HepG2 (cell line): ENCODE results near the gene MRPS5. TPM values are rescaled to one million over a fixed set of nuclear protein-coding genes. Genes with fewer than 3 reads are reported as not detected.

Experiments used
- AHR ChIP-seq: IDR thresholded peaks from 2 replicates; pipeline ENCODE4 v1.6.1; 2018; ENCODE audit warnings: missing genetic modification reagents, missing compliant biosample characterization
- CENPX ChIP-seq: sonication (generic); formaldehyde crosslinking; IDR thresholded peaks from 2 replicates; pipeline ENCODE4 v1.9.0; 2021; ENCODE audit warnings: mild to moderate bottlenecking, missing genetic modification reagents, moderate library complexity
- GFI1 ChIP-seq: sonication (generic); formaldehyde crosslinking; IDR thresholded peaks from 2 replicates; pipeline ENCODE4 v1.5.0; 2020; ENCODE audit warnings: missing genetic modification reagents, mild to moderate bottlenecking, borderline replicate concordance
- GLI4 ChIP-seq: sonication (generic); formaldehyde crosslinking; IDR thresholded peaks from 2 replicates; pipeline ENCODE4 v1.5.1; 2020; ENCODE audit warnings: missing genetic modification reagents, mild to moderate bottlenecking, moderate library complexity, borderline replicate concordance
- GZF1 ChIP-seq: sonication (generic); formaldehyde crosslinking; IDR thresholded peaks from 2 replicates; pipeline ENCODE4 v1.5.1; 2020; ENCODE audit warnings: mild to moderate bottlenecking, missing genetic modification reagents
- KMT2A ChIP-seq: sonication (generic); formaldehyde crosslinking; IDR thresholded peaks from 2 replicates; pipeline ENCODE4 v1.4.0; 2020; ENCODE audit warnings: missing genetic modification reagents
- NCOA1 ChIP-seq: sonication (generic); formaldehyde crosslinking; IDR thresholded peaks from 2 replicates; pipeline ENCODE4 v1.9.0; 2021; ENCODE audit warnings: missing genetic modification reagents
- POLR2AphosphoS2 ChIP-seq: IDR thresholded peaks from 2 replicates; pipeline ENCODE4 v1.6.1; 2011; ENCODE audit warnings: low read depth, low read length, improper control_type of control experiment
- RFX5 ChIP-seq: IDR thresholded peaks from 2 replicates; pipeline ENCODE4 v1.6.1; 2011; ENCODE audit warnings: low read depth, low read length, improper control_type of control experiment
- RFXAP ChIP-seq: sonication (generic); formaldehyde crosslinking; IDR thresholded peaks from 2 replicates; pipeline ENCODE4 v1.4.0; 2020; ENCODE audit warnings: missing genetic modification reagents, borderline replicate concordance
- SMAD1 ChIP-seq: sonication (generic); formaldehyde crosslinking; IDR thresholded peaks from 2 replicates; pipeline ENCODE4 v1.4.0; 2020; ENCODE audit warnings: missing genetic modification reagents, low read depth, mild to moderate bottlenecking, borderline replicate concordance
- SP1 ChIP-seq, 2 experiments: fragments of 450-650 bp in 1 of 2; sonication (generic) in 1 of 2; formaldehyde crosslinking in 1 of 2; IDR thresholded peaks; 2 replicates each; pipeline versions ENCODE4 v1.4.0 to v1.6.1; 2016 to 2020; ENCODE audit warnings: missing genetic modification reagents in 1 of 2
- ZFP36 ChIP-seq: fragments of 150-350 bp; IDR thresholded peaks from 2 replicates; pipeline ENCODE4 v1.6.1; 2018; ENCODE audit warnings: borderline replicate concordance, low read length, low read depth; ENCODE audit not compliant: partially characterized antibody
- ZFYVE20 ChIP-seq: sonication (generic); formaldehyde crosslinking; IDR thresholded peaks from 2 replicates; pipeline ENCODE4 v1.8.0; 2023; ENCODE audit warnings: low read depth, mild to moderate bottlenecking, moderate library complexity, missing genetic modification reagents, borderline replicate concordance
- ZNF484 ChIP-seq: sonication (generic); formaldehyde crosslinking; IDR thresholded peaks from 2 replicates; pipeline ENCODE4 v1.5.1; 2020; ENCODE audit warnings: mild to moderate bottlenecking, low read depth, missing genetic modification reagents, borderline replicate concordance
- ZNF530 ChIP-seq: sonication (generic); formaldehyde crosslinking; IDR thresholded peaks from 2 replicates; pipeline ENCODE4 v1.5.0; 2020; ENCODE audit warnings: low read depth, mild to moderate bottlenecking, missing genetic modification reagents
- ZNF672 ChIP-seq: sonication (generic); formaldehyde crosslinking; IDR thresholded peaks from 2 replicates; pipeline ENCODE4 v1.8.1; 2022; ENCODE audit warnings: missing genetic modification reagents
- ZNF747 ChIP-seq: sonication (generic); formaldehyde crosslinking; IDR thresholded peaks from 2 replicates; pipeline ENCODE4 v1.8.1; 2023; ENCODE audit warnings: missing genetic modification reagents, mild to moderate bottlenecking, borderline replicate concordance
- ZNF782 ChIP-seq: sonication (generic); formaldehyde crosslinking; IDR thresholded peaks from 2 replicates; pipeline ENCODE4 v1.4.0; 2020; ENCODE audit warnings: missing genetic modification reagents, mild to moderate bottlenecking, borderline replicate concordance
- ZNF788 ChIP-seq: sonication (generic); formaldehyde crosslinking; IDR thresholded peaks from 2 replicates; pipeline ENCODE4 v1.5.0; 2020; ENCODE audit warnings: mild to moderate bottlenecking, missing genetic modification reagents, borderline replicate concordance
- ZNF83 ChIP-seq: sonication (generic); formaldehyde crosslinking; IDR thresholded peaks from 2 replicates; pipeline ENCODE4 v1.4.0; 2020; ENCODE audit warnings: missing genetic modification reagents, mild to moderate bottlenecking, borderline replicate concordance
- ZSCAN21 ChIP-seq: sonication (generic); formaldehyde crosslinking; IDR thresholded peaks from 2 replicates; pipeline ENCODE4 v1.8.0; 2022; ENCODE audit warnings: mild to moderate bottlenecking, missing genetic modification reagents, moderate library complexity, borderline replicate concordance
- polyA plus RNA-seq, 8 experiments: library from polyadenylated mRNA; depleted of rRNA in 3 of 8; stranded (reverse) in 7 of 8; unstranded in 1 of 8; fragments of >200 nt; fragmentation: Illumina TruSeq in 4 of 8; extraction: Trizol in 4 of 8; gene quantifications; 2 replicates each; pipeline versions ENCODE4 v1.2.1 to v1.2.3, GENCODE V29; 2011 to 2016; ENCODE audit warnings: low read depth in 4 of 8, missing spikeins in 1 of 8, mixed read lengths in 1 of 8; ENCODE audit not compliant: insufficient read depth in 1 of 8
- total RNA-seq, 5 experiments: library from RNA; depleted of rRNA; stranded (reverse); fragments of >200 nt; fragmentation: Illumina TruSeq; extraction: Trizol; gene quantifications; 2 replicates each; pipeline ENCODE4 v1.2.3, GENCODE V29; 2016; ENCODE audit warnings: low read depth in 1 of 5
- TF ChIP-seq, protein P1 (sequence below): sonication (generic); formaldehyde crosslinking; IDR thresholded peaks from 2 replicates; pipeline ENCODE4 v1.4.0; 2020; ENCODE audit warnings: missing genetic modification reagents
- TF ChIP-seq, protein P2 (sequence below): sonication (generic); formaldehyde crosslinking; IDR thresholded peaks from 2 replicates; pipeline ENCODE4 v1.4.0; 2020; ENCODE audit warnings: mild to moderate bottlenecking, missing genetic modification reagents
- TF ChIP-seq, protein P3 (sequence below): sonication (generic); formaldehyde crosslinking; IDR thresholded peaks from 2 replicates; pipeline ENCODE4 v1.4.0; 2020; ENCODE audit warnings: missing genetic modification reagents
- TF ChIP-seq, protein P4 (sequence below): sonication (generic); formaldehyde crosslinking; IDR thresholded peaks from 2 replicates; pipeline ENCODE4 v1.8.1; 2023; ENCODE audit warnings: mild to moderate bottlenecking, missing genetic modification reagents, borderline replicate concordance

Gene MRPS5
- total and polyA plus RNA-seq, 2 of the 13 experiments (the other 11 are each of a cell fraction or from before 2014, with no cell fraction given) = 98.8 to 134 TPM

DNA sequence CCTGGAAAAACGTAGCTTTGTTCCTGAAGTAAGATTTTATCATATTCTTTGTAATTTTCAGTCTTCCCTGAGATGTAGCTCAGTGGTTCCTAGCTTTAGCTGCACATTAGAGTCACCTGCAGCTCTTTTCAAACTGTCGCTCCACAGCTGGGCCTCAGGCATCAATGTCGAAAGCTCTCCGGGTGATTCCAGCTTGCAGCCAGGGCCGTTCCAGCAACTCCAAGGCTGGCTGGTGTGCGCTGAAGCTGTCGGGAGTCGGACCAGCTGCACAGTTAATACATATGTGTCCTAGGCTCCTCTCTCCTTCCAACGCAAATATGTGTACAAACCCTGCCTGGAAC, 43.4 kb upstream of the MRPS5 start (continued):
- TF ChIP-seq, protein P1, sequence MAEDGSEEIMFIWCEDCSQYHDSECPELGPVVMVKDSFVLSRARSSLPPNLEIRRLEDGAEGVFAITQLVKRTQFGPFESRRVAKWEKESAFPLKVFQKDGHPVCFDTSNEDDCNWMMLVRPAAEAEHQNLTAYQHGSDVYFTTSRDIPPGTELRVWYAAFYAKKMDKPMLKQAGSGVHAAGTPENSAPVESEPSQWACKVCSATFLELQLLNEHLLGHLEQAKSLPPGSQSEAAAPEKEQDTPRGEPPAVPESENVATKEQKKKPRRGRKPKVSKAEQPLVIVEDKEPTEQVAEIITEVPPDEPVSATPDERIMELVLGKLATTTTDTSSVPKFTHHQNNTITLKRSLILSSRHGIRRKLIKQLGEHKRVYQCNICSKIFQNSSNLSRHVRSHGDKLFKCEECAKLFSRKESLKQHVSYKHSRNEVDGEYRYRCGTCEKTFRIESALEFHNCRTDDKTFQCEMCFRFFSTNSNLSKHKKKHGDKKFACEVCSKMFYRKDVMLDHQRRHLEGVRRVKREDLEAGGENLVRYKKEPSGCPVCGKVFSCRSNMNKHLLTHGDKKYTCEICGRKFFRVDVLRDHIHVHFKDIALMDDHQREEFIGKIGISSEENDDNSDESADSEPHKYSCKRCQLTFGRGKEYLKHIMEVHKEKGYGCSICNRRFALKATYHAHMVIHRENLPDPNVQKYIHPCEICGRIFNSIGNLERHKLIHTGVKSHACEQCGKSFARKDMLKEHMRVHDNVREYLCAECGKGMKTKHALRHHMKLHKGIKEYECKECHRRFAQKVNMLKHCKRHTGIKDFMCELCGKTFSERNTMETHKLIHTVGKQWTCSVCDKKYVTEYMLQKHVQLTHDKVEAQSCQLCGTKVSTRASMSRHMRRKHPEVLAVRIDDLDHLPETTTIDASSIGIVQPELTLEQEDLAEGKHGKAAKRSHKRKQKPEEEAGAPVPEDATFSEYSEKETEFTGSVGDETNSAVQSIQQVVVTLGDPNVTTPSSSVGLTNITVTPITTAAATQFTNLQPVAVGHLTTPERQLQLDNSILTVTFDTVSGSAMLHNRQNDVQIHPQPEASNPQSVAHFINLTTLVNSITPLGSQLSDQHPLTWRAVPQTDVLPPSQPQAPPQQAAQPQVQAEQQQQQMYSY (CRISPR knock-in tag) = no peak
- TF ChIP-seq, protein P2, sequence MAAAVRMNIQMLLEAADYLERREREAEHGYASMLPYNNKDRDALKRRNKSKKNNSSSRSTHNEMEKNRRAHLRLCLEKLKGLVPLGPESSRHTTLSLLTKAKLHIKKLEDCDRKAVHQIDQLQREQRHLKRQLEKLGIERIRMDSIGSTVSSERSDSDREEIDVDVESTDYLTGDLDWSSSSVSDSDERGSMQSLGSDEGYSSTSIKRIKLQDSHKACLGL (CRISPR knock-in tag) = peak; percentile 24; the same call in 1 of the 2 replicates
- TF ChIP-seq SMAD1 (CRISPR knock-in tag) = no peak
- TF ChIP-seq ZFP36 = no peak
- no peak for TF ChIP-seq RFX5
- no peak for TF ChIP-seq POLR2AphosphoS2
- TF ChIP-seq KMT2A = no peak
- TF ChIP-seq CENPX = no peak
- TF ChIP-seq ZNF782 (CRISPR knock-in tag) = no peak
- no peak for TF ChIP-seq RFXAP (CRISPR knock-in tag)
- no peak for TF ChIP-seq GFI1
- TF ChIP-seq ZNF484 (CRISPR knock-in tag) = no peak
- TF ChIP-seq ZNF672 = 0 out of 2 replicates have a peak, but pooled peaks have one; percentile 9
- TF ChIP-seq ZNF83 (CRISPR knock-in tag) = 0 out of 2 replicates have a peak, but pooled peaks have one; percentile 24
- peak; percentile 61; the same call in 1 of the 2 replicates for TF ChIP-seq GLI4
- TF ChIP-seq, protein P3, sequence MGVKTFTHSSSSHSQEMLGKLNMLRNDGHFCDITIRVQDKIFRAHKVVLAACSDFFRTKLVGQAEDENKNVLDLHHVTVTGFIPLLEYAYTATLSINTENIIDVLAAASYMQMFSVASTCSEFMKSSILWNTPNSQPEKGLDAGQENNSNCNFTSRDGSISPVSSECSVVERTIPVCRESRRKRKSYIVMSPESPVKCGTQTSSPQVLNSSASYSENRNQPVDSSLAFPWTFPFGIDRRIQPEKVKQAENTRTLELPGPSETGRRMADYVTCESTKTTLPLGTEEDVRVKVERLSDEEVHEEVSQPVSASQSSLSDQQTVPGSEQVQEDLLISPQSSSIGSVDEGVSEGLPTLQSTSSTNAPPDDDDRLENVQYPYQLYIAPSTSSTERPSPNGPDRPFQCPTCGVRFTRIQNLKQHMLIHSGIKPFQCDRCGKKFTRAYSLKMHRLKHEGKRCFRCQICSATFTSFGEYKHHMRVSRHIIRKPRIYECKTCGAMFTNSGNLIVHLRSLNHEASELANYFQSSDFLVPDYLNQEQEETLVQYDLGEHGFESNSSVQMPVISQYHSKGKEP = no peak
- 0 out of 2 replicates have a peak, but pooled peaks have one; percentile 50 for TF ChIP-seq ZNF530 (CRISPR knock-in tag)
- TF ChIP-seq SP1 (IDR thresholded peaks at IDR 0.05) = no peak
- no peak for TF ChIP-seq SP1 (CRISPR knock-in tag; IDR thresholded peaks at IDR 0.05)
- no peak for TF ChIP-seq NCOA1 (CRISPR knock-in tag)
- TF ChIP-seq, protein P4, sequence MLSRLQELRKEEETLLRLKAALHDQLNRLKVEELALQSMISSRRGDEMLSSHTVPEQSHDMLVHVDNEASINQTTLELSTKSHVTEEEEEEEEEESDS (CRISPR knock-in tag) = 0 out of 2 replicates have a peak, but pooled peaks have one; percentile 37
- TF ChIP-seq ZFYVE20 (CRISPR knock-in tag) = no peak
- TF ChIP-seq GZF1 (CRISPR knock-in tag) = 0 out of 2 replicates have a peak, but pooled peaks have one; percentile 58
- no peak for TF ChIP-seq ZSCAN21 (CRISPR knock-in tag)
- TF ChIP-seq ZNF747 (CRISPR knock-in tag) = no peak
- TF ChIP-seq AHR (CRISPR knock-in tag) = no peak
- TF ChIP-seq ZNF788 (CRISPR knock-in tag) = no peak
